ENCODE results near the gene IQCH. TPM values are rescaled to one million over a fixed set of nuclear protein-coding genes. Genes with fewer than 3 reads are reported as not detected.

Gene IQCH
- total RNA-seq, 2 experiments from 2014 or later, result 0.98 to 1.9 TPM

- no peaks in the 10 kb centered on the region for H3K9me3 Mint-ChIP-seq (ENCODE audit: low read depth)
- no peak overlapping the region for H3K4me3 Mint-ChIP-seq
- no peak for DNase-seq
- no peak overlapping the region for H3K27ac Mint-ChIP-seq
- no peaks in the 10 kb centered on the region for H3K4me1 Mint-ChIP-seq
- CTCF ChIA-PET, result interaction anchor here (1.3 kb wide), 1 partner anchor 12 kb away, joined by 3 read pairs; no protein-coding TSS in a partner anchor
- no peaks in the 10 kb centered on the region for H3K27me3 Mint-ChIP-seq
- no peaks in the 10 kb centered on the region for H3K36me3 Mint-ChIP-seq
- ATAC-seq, result no peak
Observed at GRCh38 chr15:67468416-67468815, 213.8 kb downstream of the IQCH start.

GRCh38 chr15:67469680-67470079, 215.1 kb downstream of the IQCH start:
- DNase-seq (no peak), ATAC-seq (no peak)
- no peak overlapping the region for H3K27ac Mint-ChIP-seq
- H3K4me3 Mint-ChIP-seq, result no peak overlapping the region
- no peaks in the 10 kb centered on the region for H3K9me3 Mint-ChIP-seq (ENCODE audit: low read depth)
- H3K27me3 Mint-ChIP-seq, result no peaks in the 10 kb centered on the region
- CTCF ChIA-PET, result interaction anchor here (1.2 kb wide), 1 partner anchor 366 kb away, joined by 3 read pairs; no protein-coding TSS in a partner anchor
- no peaks in the 10 kb centered on the region for H3K4me1 Mint-ChIP-seq
- H3K36me3 Mint-ChIP-seq, result no peaks in the 10 kb centered on the region

- no peaks in the 10 kb centered on the region for H3K4me1 Mint-ChIP-seq
- no peaks in the 10 kb centered on the region for H3K9me3 Mint-ChIP-seq (ENCODE audit: low read depth)
- H3K27me3 Mint-ChIP-seq, result no peaks in the 10 kb centered on the region
- ATAC-seq (no peak), DNase-seq (no peak)
- no peak overlapping the region for H3K4me3 Mint-ChIP-seq
- H3K36me3 Mint-ChIP-seq, result no peaks in the 10 kb centered on the region
- no peak overlapping the region for H3K27ac Mint-ChIP-seq
- CTCF ChIA-PET, result interaction anchor here (1.1 kb wide), 1 partner anchor 363 kb away, joined by 3 read pairs; no protein-coding TSS in a partner anchor
Observed at GRCh38 chr15:67472957-67473356, 218.4 kb downstream of the IQCH start.

DNA sequence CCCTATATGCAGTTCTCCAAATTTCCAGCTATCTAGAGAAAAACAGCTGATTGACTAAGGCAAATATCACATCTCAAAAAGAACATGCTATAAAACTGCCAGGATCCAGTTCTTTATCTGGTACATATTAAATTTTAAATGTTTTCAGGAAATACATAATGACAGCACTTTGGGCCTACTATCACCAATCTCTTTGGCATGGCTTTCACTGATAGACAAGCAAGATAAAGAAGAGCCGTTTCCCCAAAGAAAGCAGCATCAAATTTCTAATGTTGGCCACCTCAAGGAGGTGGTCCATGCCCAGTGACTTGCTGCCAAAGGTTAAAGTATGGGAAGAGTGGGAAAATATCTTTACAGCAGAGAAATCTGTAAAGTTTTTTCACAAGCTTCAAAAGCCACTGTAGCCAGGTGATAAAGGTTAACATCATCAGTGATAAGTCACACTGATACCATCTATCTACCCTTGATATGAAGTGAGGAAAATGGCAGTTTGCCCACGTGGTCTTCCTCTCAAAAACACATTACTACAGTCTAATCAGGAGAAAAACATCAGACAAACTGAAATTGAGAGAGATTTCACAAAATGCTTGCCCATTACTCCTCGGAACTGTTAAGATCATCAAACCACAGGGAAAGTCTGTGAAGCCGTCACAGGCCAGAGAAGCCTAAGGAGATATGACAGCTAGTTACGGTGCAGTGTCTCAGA, 220.0 kb downstream of the IQCH start:
- no peaks in the 10 kb centered on the region for H3K9me3 Mint-ChIP-seq (ENCODE audit: low read depth)
- H3K27ac Mint-ChIP-seq, result no peak overlapping the region

DNA sequence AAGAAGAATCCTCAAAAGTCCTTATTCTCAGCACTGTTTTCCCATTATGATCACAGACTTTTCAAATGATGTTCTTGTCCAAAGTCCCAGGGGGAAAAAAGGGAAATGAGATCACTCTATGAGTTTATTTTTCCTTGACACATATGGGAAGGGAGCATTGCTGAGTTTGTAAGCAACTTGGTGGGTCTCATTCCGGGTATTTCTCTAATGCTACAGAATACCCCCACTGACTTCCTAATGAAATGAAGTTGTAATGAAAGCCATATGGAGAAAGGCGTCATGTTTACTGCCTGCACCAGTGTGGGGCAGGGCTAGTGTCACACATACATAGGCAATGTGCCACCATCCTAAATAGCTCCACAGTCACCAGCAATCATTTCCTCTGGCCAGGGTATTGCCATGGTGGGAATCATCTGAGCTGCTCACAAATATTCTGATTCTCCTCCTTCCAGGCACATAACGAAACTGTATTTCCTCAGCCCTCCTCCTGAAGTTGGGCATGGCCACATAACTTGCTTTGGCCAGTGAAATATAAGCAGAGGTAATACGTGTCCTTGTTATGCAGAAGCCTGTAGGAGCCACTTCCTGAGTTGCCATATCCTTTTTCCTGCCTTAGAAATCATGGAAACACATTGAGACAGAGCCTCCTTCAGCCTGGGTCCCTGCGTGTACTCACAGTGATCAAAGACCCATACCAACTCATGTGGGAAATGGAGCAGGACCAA, 225.4 kb downstream of the IQCH start:
- ATAC-seq (no peak), DNase-seq (no peak)
- Mint-ChIP-seq H3K4me3 (no peak overlapping the region), H3K27me3 (peaks cover 6% of the 10 kb centered on the region), H3K9me3 (ENCODE audit: low read depth) (no peaks in the 10 kb centered on the region), H3K36me3 (no peaks in the 10 kb centered on the region), H3K27ac (no peak overlapping the region), H3K4me1 (peaks cover 2% of the 10 kb centered on the region)
- CTCF ChIA-PET, result no interaction called here

More for the DNA sequence above, 220.0 kb downstream of the IQCH start:
- Mint-ChIP-seq H3K4me1 (no peaks in the 10 kb centered on the region), H3K36me3 (no peaks in the 10 kb centered on the region), H3K27me3 (peaks cover 3% of the 10 kb centered on the region), H3K4me3 (no peak overlapping the region)
- CTCF ChIA-PET, result no interaction called here
- ATAC-seq (no peak), DNase-seq (no peak)

DNA sequence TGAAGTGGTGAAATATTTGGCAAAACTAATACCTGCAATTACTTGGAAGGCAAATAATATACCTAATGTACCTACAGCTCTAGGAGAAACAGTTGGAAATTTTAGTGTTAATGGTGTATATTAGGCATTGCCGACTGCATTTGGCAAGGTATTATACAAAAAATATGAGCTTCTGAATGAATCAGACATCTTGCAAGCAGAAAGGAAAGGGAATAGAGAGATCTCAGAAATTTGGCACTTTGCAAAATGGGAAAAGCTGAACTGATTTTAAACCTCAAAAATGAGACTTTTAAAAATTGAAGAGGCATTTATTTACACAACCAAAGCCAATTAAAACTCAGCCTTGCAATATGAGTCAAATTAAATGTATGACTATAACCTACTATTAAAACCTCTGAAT, 226.2 kb downstream of the IQCH start:
- Mint-ChIP-seq H3K36me3 (no peaks in the 10 kb centered on the region), H3K27ac (no peak overlapping the region), H3K4me3 (no peak overlapping the region), H3K27me3 (peaks cover 6% of the 10 kb centered on the region), H3K9me3 (ENCODE audit: low read depth) (no peaks in the 10 kb centered on the region), H3K4me1 (peaks cover 2% of the 10 kb centered on the region)
- DNase-seq (no peak), ATAC-seq (no peak)
- CTCF ChIA-PET, result no interaction called here

DNA sequence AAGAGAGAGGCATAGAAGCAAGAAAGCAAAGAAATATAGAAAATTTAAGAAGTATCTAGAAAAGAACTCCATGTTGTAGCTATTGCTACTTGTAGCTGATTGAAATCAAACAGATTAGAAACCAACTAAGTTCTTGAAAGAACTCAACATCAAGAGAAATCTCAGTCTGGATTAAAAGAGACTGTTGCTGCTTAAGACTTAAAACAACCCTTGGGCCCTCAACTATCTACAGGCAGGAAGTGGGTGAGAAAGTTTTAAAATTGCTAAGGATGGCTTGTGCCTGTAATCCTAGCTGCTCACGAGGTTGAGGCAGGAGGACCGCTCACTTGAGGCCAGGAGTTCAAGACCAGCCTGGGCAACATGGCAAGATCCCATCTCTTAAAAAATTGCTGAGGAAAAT, 227.1 kb downstream of the IQCH start:
- H3K4me1 Mint-ChIP-seq, result peaks cover 2% of the 10 kb centered on the region
- CTCF ChIA-PET, result no interaction called here

DNA sequence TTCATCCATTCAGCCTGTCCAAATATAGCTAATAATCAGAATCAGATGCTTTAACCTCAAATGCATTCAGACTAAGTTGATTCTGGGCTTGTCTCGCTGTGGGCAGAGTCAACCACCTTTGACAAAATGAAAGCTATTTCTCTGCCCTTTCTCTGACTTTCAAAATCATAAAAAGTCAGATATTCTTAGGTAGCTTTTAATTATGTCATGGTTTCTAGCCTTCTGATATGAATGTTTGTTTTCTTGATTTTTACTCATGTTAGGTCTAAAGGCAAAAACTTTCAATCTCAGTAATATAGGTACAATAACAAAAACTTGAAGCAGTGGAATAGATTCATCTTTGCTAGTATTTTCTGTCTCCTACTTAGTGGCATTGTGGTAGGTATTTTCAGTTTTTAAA, 241.0 kb downstream of the IQCH start:
- DNase-seq (no peak), ATAC-seq (no peak)
- H3K27ac Mint-ChIP-seq, result no peak overlapping the region
- CTCF ChIA-PET, result interaction anchor here (0.6 to 1.3 kb wide), 3 partner anchors 28 to 340 kb away, joined by 3 to 5 read pairs (median 3); no protein-coding TSS in a partner anchor
- peaks cover 10% of the 10 kb centered on the region for H3K4me1 Mint-ChIP-seq
- H3K9me3 Mint-ChIP-seq (ENCODE audit: low read depth), result no peaks in the 10 kb centered on the region
- no peaks in the 10 kb centered on the region for H3K27me3 Mint-ChIP-seq
- no peaks in the 10 kb centered on the region for H3K36me3 Mint-ChIP-seq
- H3K4me3 Mint-ChIP-seq, result no peak overlapping the region

More for the DNA sequence above, 227.1 kb downstream of the IQCH start:
- ATAC-seq, result no peak
- H3K27me3 Mint-ChIP-seq, result peaks cover 6% of the 10 kb centered on the region
- no peaks in the 10 kb centered on the region for H3K36me3 Mint-ChIP-seq
- H3K4me3 Mint-ChIP-seq, result no peak overlapping the region
- no peak overlapping the region for H3K27ac Mint-ChIP-seq
- no peak for DNase-seq
- H3K9me3 Mint-ChIP-seq (ENCODE audit: low read depth), result no peaks in the 10 kb centered on the region

GRCh38 chr15:67501177-67501835, 246.7 kb downstream of the IQCH start:
- Mint-ChIP-seq H3K4me1 (peaks cover 7% of the 10 kb centered on the region), H3K4me3 (no peak overlapping the region), H3K27me3 (no peaks in the 10 kb centered on the region), H3K36me3 (no peaks in the 10 kb centered on the region), H3K9me3 (ENCODE audit: low read depth) (no peaks in the 10 kb centered on the region), H3K27ac (no peak overlapping the region)
- DNase-seq (no peak), ATAC-seq (no peak)
- CTCF ChIA-PET, result interaction anchor here (1.0 to 2.5 kb wide), 6 partner anchors 18 to 336 kb away, joined by 3 to 16 read pairs (median 3); no protein-coding TSS in a partner anchor

GRCh38 chr15:67501836-67502461, 247.4 kb downstream of the IQCH start:
- Mint-ChIP-seq H3K36me3 (no peaks in the 10 kb centered on the region), H3K27ac (no peak overlapping the region), H3K4me1 (peaks cover 7% of the 10 kb centered on the region), H3K27me3 (no peaks in the 10 kb centered on the region), H3K4me3 (no peak overlapping the region), H3K9me3 (ENCODE audit: low read depth) (no peaks in the 10 kb centered on the region)
- DNase-seq (no peak), ATAC-seq (no peak)
- CTCF ChIA-PET, result interaction anchor here (1.0 to 2.5 kb wide), 5 partner anchors 18 to 335 kb away, joined by 3 to 16 read pairs (median 3); no protein-coding TSS in a partner anchor

DNA sequence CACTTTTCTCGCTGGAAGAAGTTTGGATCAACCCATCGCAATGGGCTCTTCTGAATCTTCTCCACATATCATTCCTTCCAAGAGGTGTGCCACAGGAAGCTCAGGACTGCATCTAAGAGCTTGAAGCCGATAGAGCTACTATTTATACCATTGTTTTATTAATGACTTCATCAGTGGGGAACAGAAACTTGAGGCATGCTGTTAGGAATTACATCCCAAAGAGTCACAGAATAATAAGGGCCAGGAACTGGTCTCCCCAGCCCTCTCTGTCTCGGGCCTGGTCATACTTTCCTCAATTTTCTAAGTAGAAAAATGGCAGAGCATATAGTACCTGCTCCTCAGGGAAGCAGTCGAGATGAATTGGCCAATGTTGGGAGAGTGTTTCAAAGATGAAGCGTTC, 249.5 kb downstream of the IQCH start:
- Mint-ChIP-seq H3K27me3 (no peaks in the 10 kb centered on the region), H3K9me3 (ENCODE audit: low read depth) (no peaks in the 10 kb centered on the region), H3K4me3 (no peak overlapping the region), H3K27ac (no peak overlapping the region), H3K36me3 (no peaks in the 10 kb centered on the region), H3K4me1 (peaks cover 7% of the 10 kb centered on the region)
- ATAC-seq (no peak), DNase-seq (no peak)
- CTCF ChIA-PET, result interaction anchor here (0.8 kb wide), 1 partner anchor 22 kb away, joined by 3 read pairs; no protein-coding TSS in a partner anchor

GRCh38 chr15:67504796-67505195, 250.2 kb downstream of the IQCH start:
- Mint-ChIP-seq H3K27me3 (no peaks in the 10 kb centered on the region), H3K4me3 (no peak overlapping the region), H3K4me1 (peaks cover 7% of the 10 kb centered on the region), H3K36me3 (no peaks in the 10 kb centered on the region), H3K9me3 (ENCODE audit: low read depth) (no peaks in the 10 kb centered on the region), H3K27ac (no peak overlapping the region)
- ATAC-seq, result no peak
- no peak for DNase-seq
- CTCF ChIA-PET, result no interaction called here
